HepG2 (cell line): ENCODE data around the gene BCL6. TPM values are rescaled to one million over a fixed set of nuclear protein-coding genes. Genes with fewer than 3 reads are reported as not detected.

Source experiments
- ATAC-seq: fragments of 200-7000 bp; cut with Tn5 transposase; 3 replicates; pipeline ENCODE4 v1.9.1; 2020; ENCODE audit warnings: mild to moderate bottlenecking, moderate library complexity
- BruUV-seq: library from RNA; stranded (reverse); fragments of 400-500 nt; replicated peaks from 2 replicates; lab custom pipeline; 2021; lab: Mats Ljungman, UMichigan
- CTCF ChIA-PET: fragments of 300-600 bp; formaldehyde crosslinking; extraction: SDS; loops from one replicate; lab custom pipeline; 2021; ENCODE audit warnings: low total read pairs, inconsistent platforms, low intra/inter-chr PET ratio; lab: Yijun Ruan, JAX
- POLR2A ChIA-PET: fragments of 350-600 bp; sonication (Branson Sonifier 250); formaldehyde crosslinking; loops from one replicate; lab custom pipeline; 2020; ENCODE audit warnings: antibody characterized with exemption, inconsistent platforms; lab: Yijun Ruan, JAX
- DNase-seq: peaks from one replicate; pipeline ENCODE4 v3.0.0-alpha.2; 2015; ENCODE audit warnings: low spot score
- FAIRE-seq: peaks from 3 replicates; lab custom pipeline; 2011; peaks lifted over from hg19 to GRCh38; lab: Jason Lieb, UNC
- H2AFZ ChIP-seq: one replicate; pipeline ENCODE4 v1.6.1; 2011; ENCODE audit warnings: low read length, inconsistent platforms
- H3K27ac ChIP-seq: fragments of 300-600 bp; 3 replicates; pipeline ENCODE4 v1.8.0; 2011; ENCODE audit warnings: mixed run types, mild to moderate bottlenecking, mixed read lengths, low read length, inconsistent platforms; ENCODE audit not compliant: insufficient read depth; ENCODE audit errors: extremely low read length
- H3K27me3 ChIP-seq, 2 experiments: fragments of 200-600 bp in 1 of 2; 2 replicates in 1 of 2; 3 replicates in 1 of 2; pipeline versions ENCODE4 v1.6.0 to v1.8.0; 2011; ENCODE audit warnings: low read length in 2 of 2, mild to moderate bottlenecking in 2 of 2, moderate library complexity in 2 of 2, inconsistent platforms in 1 of 2; ENCODE audit not compliant: insufficient read depth in 2 of 2, control insufficient read depth in 1 of 2
- H3K36me3 ChIP-seq, 2 experiments: fragments of 200-600 bp in 1 of 2; replicated peaks in 1 of 2; 2 replicates in 1 of 2; 3 replicates in 1 of 2; pipeline versions ENCODE4 v1.5.1 to v1.8.0; 2011; ENCODE audit warnings: low read length in 2 of 2, inconsistent platforms in 1 of 2; ENCODE audit not compliant: insufficient read depth in 2 of 2, control insufficient read depth in 1 of 2
- H3K4me1 ChIP-seq: 2 replicates; pipeline ENCODE4 v1.5.1; 2012; ENCODE audit warnings: low read length, inconsistent platforms; ENCODE audit not compliant: insufficient read depth
- H3K4me2 ChIP-seq: 2 replicates; pipeline ENCODE4 v1.6.0; 2011; ENCODE audit warnings: low read depth, low read length, inconsistent platforms
- H3K4me3 ChIP-seq, 3 experiments: fragments of 200-600 bp in 1 of 3; sonication (generic), shearing (Covaris generic) in 1 of 3; replicated peaks in 1 of 3; 2 replicates each; pipeline ENCODE4 v1.5.1; 2011 to 2016; ENCODE audit warnings: low read length in 3 of 3, inconsistent platforms in 2 of 3, low read depth in 2 of 3, mild to moderate bottlenecking in 2 of 3, control low read depth in 1 of 3, mixed read lengths in 1 of 3; ENCODE audit not compliant: insufficient read depth in 1 of 3
- H3K79me2 ChIP-seq: one replicate; pipeline ENCODE4 v1.6.1; 2011; ENCODE audit warnings: low read length, inconsistent platforms; ENCODE audit not compliant: insufficient read depth
- H3K9ac ChIP-seq: 2 replicates; pipeline ENCODE4 v1.6.0; 2011; ENCODE audit warnings: mild to moderate bottlenecking, low read depth, low read length, inconsistent platforms; ENCODE audit not compliant: insufficient read depth
- H3K9me3 ChIP-seq: 2 replicates; pipeline ENCODE4 v1.5.1; 2012; ENCODE audit warnings: mild to moderate bottlenecking, low read length
- H4K20me1 ChIP-seq: 2 replicates; pipeline ENCODE4 v1.6.0; 2011; ENCODE audit warnings: inconsistent platforms, mild to moderate bottlenecking, low read length, moderate library complexity; ENCODE audit not compliant: insufficient read depth
- BHLHE40 ChIP-seq: IDR thresholded peaks from 2 replicates; pipeline ENCODE4 v1.6.1; 2011; ENCODE audit warnings: low read length, improper control_type of control experiment
- GLI4 ChIP-seq: sonication (generic); formaldehyde crosslinking; IDR thresholded peaks from 2 replicates; pipeline ENCODE4 v1.5.1; 2020; ENCODE audit warnings: missing genetic modification reagents, mild to moderate bottlenecking, moderate library complexity, borderline replicate concordance
- GPN1 ChIP-seq: sonication (generic); formaldehyde crosslinking; IDR thresholded peaks from 2 replicates; pipeline ENCODE4 v1.5.1; 2020; ENCODE audit warnings: missing genetic modification reagents, borderline replicate concordance
- HOXA5 ChIP-seq: sonication (generic); formaldehyde crosslinking; IDR thresholded peaks from 2 replicates; pipeline ENCODE4 v1.4.0; 2020; ENCODE audit warnings: missing genetic modification reagents
- MAX ChIP-seq: IDR thresholded peaks from 2 replicates; pipeline ENCODE4 v1.6.1; 2012; ENCODE audit warnings: inconsistent platforms
- PAX8 ChIP-seq: sonication (generic); formaldehyde crosslinking; IDR thresholded peaks from 2 replicates; pipeline ENCODE4 v1.8.0; 2022; ENCODE audit warnings: mild to moderate bottlenecking, missing genetic modification reagents, borderline replicate concordance
- SETDB1 ChIP-seq: sonication (generic); formaldehyde crosslinking; IDR thresholded peaks from 2 replicates; pipeline ENCODE4 v1.5.1; 2020; ENCODE audit warnings: missing genetic modification reagents, mild to moderate bottlenecking, borderline replicate concordance
- SPEN ChIP-seq: sonication (generic); formaldehyde crosslinking; IDR thresholded peaks from 2 replicates; pipeline ENCODE4 v1.5.1; 2020; ENCODE audit warnings: low read depth, mild to moderate bottlenecking, missing genetic modification reagents
- ZBTB8A ChIP-seq: sonication (generic); formaldehyde crosslinking; IDR thresholded peaks from 2 replicates; pipeline ENCODE4 v1.4.0; 2020; ENCODE audit warnings: mild to moderate bottlenecking, low read depth, missing genetic modification reagents, borderline replicate concordance
- ZFYVE20 ChIP-seq: sonication (generic); formaldehyde crosslinking; IDR thresholded peaks from 2 replicates; pipeline ENCODE4 v1.8.0; 2023; ENCODE audit warnings: low read depth, mild to moderate bottlenecking, moderate library complexity, missing genetic modification reagents, borderline replicate concordance
- ZKSCAN1 ChIP-seq: fragments of 150-350 bp; IDR thresholded peaks from 2 replicates; pipeline ENCODE4 v1.6.1; 2014; ENCODE audit warnings: low read length
- ZNF256 ChIP-seq: sonication (generic); formaldehyde crosslinking; conservative IDR thresholded peaks from 2 replicates; pipeline ENCODE4 v1.4.0; 2020; ENCODE audit warnings: missing genetic modification reagents
- ZNF263 ChIP-seq: sonication (generic); formaldehyde crosslinking; IDR thresholded peaks from 2 replicates; pipeline ENCODE4 v1.4.0; 2020; ENCODE audit warnings: missing genetic modification reagents
- ZNF274 ChIP-seq: sonication (generic); formaldehyde crosslinking; IDR thresholded peaks from 2 replicates; pipeline ENCODE4 v1.5.1; 2020; ENCODE audit warnings: mild to moderate bottlenecking, missing genetic modification reagents
- ZNF331 ChIP-seq: sonication (generic); formaldehyde crosslinking; IDR thresholded peaks from 2 replicates; pipeline ENCODE4 v1.4.0; 2020; ENCODE audit warnings: missing genetic modification reagents
- ZNF343 ChIP-seq: sonication (generic); formaldehyde crosslinking; IDR thresholded peaks from 2 replicates; pipeline ENCODE4 v1.4.0; 2020; ENCODE audit warnings: mild to moderate bottlenecking, missing genetic modification reagents
- ZNF530 ChIP-seq: sonication (generic); formaldehyde crosslinking; IDR thresholded peaks from 2 replicates; pipeline ENCODE4 v1.5.0; 2020; ENCODE audit warnings: low read depth, mild to moderate bottlenecking, missing genetic modification reagents
- ZNF562 ChIP-seq: sonication (generic); formaldehyde crosslinking; IDR thresholded peaks from 2 replicates; pipeline ENCODE4 v1.8.0; 2022; ENCODE audit warnings: missing genetic modification reagents, borderline replicate concordance
- ZNF761 ChIP-seq: sonication (generic); formaldehyde crosslinking; conservative IDR thresholded peaks from 2 replicates; pipeline ENCODE4 v1.4.0; 2020; ENCODE audit warnings: mild to moderate bottlenecking, missing genetic modification reagents
- ZNF773 ChIP-seq: sonication (generic); formaldehyde crosslinking; IDR thresholded peaks from 2 replicates; pipeline ENCODE4 v1.4.0; 2020; ENCODE audit warnings: missing genetic modification reagents, borderline replicate concordance
- ZNF891 ChIP-seq: sonication (generic); formaldehyde crosslinking; IDR thresholded peaks from 2 replicates; pipeline ENCODE4 v1.5.0; 2020; ENCODE audit warnings: mild to moderate bottlenecking, missing genetic modification reagents
- WGBS: methylation state at CpG from one replicate; pipeline ENCODE4 v1.1.6; 2017; ENCODE audit warnings: low lambda C conversion rate; 5-methylcytosine and 5-hydroxymethylcytosine counted together
- in situ Hi-C: cut with HindIII; loops from 2 replicates; pipeline ENCODE4 v1.10.0; 2017; ENCODE audit warnings: low pct_unique_long_range_greater_than_20kb; ENCODE audit not compliant: extremely low pct_ligation_motif_present
- intact Hi-C: fragments of 100-400 bp; cut with micrococcal nuclease; formaldehyde crosslinking; loops from one replicate; pipeline ENCODE4 v1.10.0; 2022; ENCODE audit not compliant: unreplicated experiment
- polyA plus RNA-seq, 8 experiments: library from polyadenylated mRNA; depleted of rRNA in 3 of 8; stranded (reverse) in 7 of 8; unstranded in 1 of 8; fragments of >200 nt; fragmentation: Illumina TruSeq in 4 of 8; extraction: Trizol in 4 of 8; gene quantifications; 2 replicates each; pipeline versions ENCODE4 v1.2.1 to v1.2.3, GENCODE V29; 2011 to 2016; ENCODE audit warnings: low read depth in 4 of 8, missing spikeins in 1 of 8, mixed read lengths in 1 of 8; ENCODE audit not compliant: insufficient read depth in 1 of 8
- total RNA-seq, 5 experiments: library from RNA; depleted of rRNA; stranded (reverse); fragments of >200 nt; fragmentation: Illumina TruSeq; extraction: Trizol; gene quantifications; 2 replicates each; pipeline ENCODE4 v1.2.3, GENCODE V29; 2016; ENCODE audit warnings: low read depth in 1 of 5

The BCL6 gene
- total and polyA plus RNA-seq, 2 of the 13 experiments (the other 11 are each of a cell fraction or from before 2014, with no cell fraction given), result 21.2 to 53.7 TPM

GRCh38 chr3:187773233-187774184, 28.2 kb upstream of the BCL6 start:
- ATAC-seq (no peak), DNase-seq (no peak), FAIRE-seq (no peak)
- Histone ChIP-seq H2AFZ (no peak overlapping the region), H3K4me3 (no peak overlapping the region), H3K27ac (no peak overlapping the region), H3K9me3 (no peaks in the 10 kb centered on the region), H4K20me1 (no peaks in the 10 kb centered on the region), H3K4me1 (no peaks in the 10 kb centered on the region; the same call in 1 of the 2 replicates), H3K36me3 (no peaks in the 10 kb centered on the region), H3K27me3 (no peaks in the 10 kb centered on the region), H3K9ac (no peak overlapping the region), H3K79me2 (no peaks in the 10 kb centered on the region), H3K4me2 (no peak overlapping the region)
- ChIA-PET POLR2A (no interaction called here), CTCF (no interaction called here)
- WGBS, result 72% methylated on average over 16 of the region's 19 CpGs
- intact Hi-C loops, result no loop called here
- in situ Hi-C loops, result no loop called here
- TF ChIP-seq MAX (no peak), ZBTB8A (no peak), GLI4 (CRISPR knock-in tag) (no peak), ZFYVE20 (no peak), ZNF274 (CRISPR knock-in tag) (no peak)
- no TSS peak for BruUV-seq

DNA sequence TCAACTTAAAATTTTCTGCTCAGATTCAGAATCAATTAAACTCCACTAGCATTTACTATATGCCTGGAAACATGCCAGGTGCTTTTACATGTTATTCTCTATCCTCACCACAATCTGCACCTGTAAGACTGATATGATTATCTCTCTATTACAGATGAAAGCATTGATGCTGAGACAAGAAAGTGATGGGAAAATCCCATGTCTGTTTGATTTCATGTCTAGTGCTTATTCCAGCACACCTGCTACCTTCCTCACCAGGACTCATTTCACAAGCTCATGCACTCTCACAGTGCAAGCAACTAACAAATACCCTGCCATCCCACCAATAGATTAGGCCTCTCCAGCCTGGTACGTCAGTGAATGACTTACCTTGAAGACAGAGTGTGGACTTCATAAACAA, 25.0 kb upstream of the BCL6 start:
- no peaks in the 10 kb centered on the region for H3K36me3 ChIP-seq
- no peak overlapping the region for H3K27ac ChIP-seq
- intact Hi-C loops (no loop called here), in situ Hi-C loops (no loop called here)
- H3K4me2 ChIP-seq, result no peak overlapping the region
- no peaks in the 10 kb centered on the region for H3K27me3 ChIP-seq
- no peak overlapping the region for H2AFZ ChIP-seq
- no peaks in the 10 kb centered on the region for H4K20me1 ChIP-seq
- H3K4me1 ChIP-seq, result no peaks in the 10 kb centered on the region
- ChIA-PET POLR2A (no interaction called here), CTCF (no interaction called here)
- no peaks in the 10 kb centered on the region for H3K9me3 ChIP-seq
- no peak for TF ChIP-seq GPN1 (CRISPR knock-in tag)
- no peak for TF ChIP-seq SETDB1 (CRISPR knock-in tag)
- no peak for TF ChIP-seq PAX8 (CRISPR knock-in tag)
- TF ChIP-seq ZNF256, result no peak
- TF ChIP-seq ZNF331 (CRISPR knock-in tag), result no peak
- no peak for TF ChIP-seq ZNF761 (CRISPR knock-in tag)
- no peak for TF ChIP-seq ZNF530 (CRISPR knock-in tag)
- TF ChIP-seq ZNF343 (CRISPR knock-in tag), result no peak
- TF ChIP-seq HOXA5 (CRISPR knock-in tag), result no peak
- no peak for TF ChIP-seq SPEN (CRISPR knock-in tag)
- no peak for TF ChIP-seq ZNF891 (CRISPR knock-in tag)
- TF ChIP-seq ZKSCAN1, result no peak
- no peak for TF ChIP-seq ZNF773
- TF ChIP-seq ZNF263 (CRISPR knock-in tag), result no peak
- no peak for TF ChIP-seq BHLHE40
- no peak for TF ChIP-seq ZNF562 (CRISPR knock-in tag)
- DNase-seq, result no peak
- no peak overlapping the region for H3K9ac ChIP-seq
- WGBS, result 13% methylated on average over 1 of the region's 1 CpG
- no peaks in the 10 kb centered on the region for H3K79me2 ChIP-seq
- no TSS peak for BruUV-seq
- no peak for FAIRE-seq
- ATAC-seq, result no peak
- H3K4me3 ChIP-seq, result no peak overlapping the region
